GM10266 (cell line): ENCODE measurements around the gene HRK.

ENCODE experiments used
- DNase-seq: peaks from one replicate; pipeline ENCODE4 v3.0.0; 2012; ENCODE audit errors: extremely low spot score
- CTCF ChIP-seq: IDR thresholded peaks from 2 replicates; pipeline ENCODE4 v1.5.1; 2012; ENCODE audit warnings: mild to moderate bottlenecking, low read depth; ENCODE audit not compliant: control insufficient read depth, insufficient read depth; ENCODE audit errors: missing control alignments

The HRK gene

GRCh38 chr12:116887244-116887643 lies 6.0 kb upstream of the HRK start:
- DNase-seq: no peak
- TF ChIP-seq CTCF: no peak

- DNase-seq: no peak
- TF ChIP-seq CTCF: no peak
These were observed 4.2 kb upstream of the HRK start for GRCh38 chr12:116885491-116885890.

DNA sequence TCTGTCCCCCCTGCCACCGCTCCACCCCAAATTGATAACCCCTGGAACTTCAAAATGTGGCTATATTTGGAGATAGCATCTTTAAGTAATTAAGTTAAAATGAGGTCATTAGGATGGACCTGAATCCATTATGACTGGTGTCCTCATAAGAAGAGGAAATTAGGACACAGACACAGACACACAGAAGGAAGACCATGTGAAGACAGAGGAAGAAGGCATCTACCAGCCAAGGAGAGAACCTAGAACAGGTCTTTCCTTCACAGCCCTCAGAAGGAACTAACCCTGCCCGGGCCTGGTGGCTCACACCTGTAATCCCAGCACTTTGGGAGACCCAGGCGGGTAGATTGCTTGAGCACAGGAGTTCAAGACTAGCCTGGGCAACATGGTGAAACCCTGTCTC lies 3.6 kb upstream of the HRK start:
- no peak for DNase-seq
- TF ChIP-seq CTCF: no peak

DNA sequence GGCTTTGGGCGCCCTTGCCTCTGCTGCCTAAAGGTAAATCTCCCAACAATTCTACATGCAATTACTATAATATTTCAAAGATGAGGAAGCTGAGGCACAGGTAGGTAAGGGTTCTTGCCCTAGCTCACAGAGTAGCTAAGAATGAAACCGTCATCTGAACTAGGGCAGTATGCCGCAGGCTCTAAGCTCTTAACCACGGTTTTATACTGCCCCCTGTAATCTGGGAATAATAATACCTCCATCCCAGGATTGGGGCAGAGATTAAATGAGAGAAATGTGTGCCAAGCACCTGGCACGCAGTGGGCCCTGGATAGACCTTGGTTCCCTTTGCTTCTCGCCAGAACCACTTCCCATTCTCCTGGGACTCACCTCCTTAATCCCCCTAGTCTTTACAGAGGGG lies 1.5 kb upstream of the HRK start:
- DNase-seq: no peak
- peak; percentile 18 for TF ChIP-seq CTCF

GRCh38 chr12:116881877-116882507 lies 751 bp upstream of the HRK start:
- no peak for TF ChIP-seq CTCF
- DNase-seq: no peak

DNA sequence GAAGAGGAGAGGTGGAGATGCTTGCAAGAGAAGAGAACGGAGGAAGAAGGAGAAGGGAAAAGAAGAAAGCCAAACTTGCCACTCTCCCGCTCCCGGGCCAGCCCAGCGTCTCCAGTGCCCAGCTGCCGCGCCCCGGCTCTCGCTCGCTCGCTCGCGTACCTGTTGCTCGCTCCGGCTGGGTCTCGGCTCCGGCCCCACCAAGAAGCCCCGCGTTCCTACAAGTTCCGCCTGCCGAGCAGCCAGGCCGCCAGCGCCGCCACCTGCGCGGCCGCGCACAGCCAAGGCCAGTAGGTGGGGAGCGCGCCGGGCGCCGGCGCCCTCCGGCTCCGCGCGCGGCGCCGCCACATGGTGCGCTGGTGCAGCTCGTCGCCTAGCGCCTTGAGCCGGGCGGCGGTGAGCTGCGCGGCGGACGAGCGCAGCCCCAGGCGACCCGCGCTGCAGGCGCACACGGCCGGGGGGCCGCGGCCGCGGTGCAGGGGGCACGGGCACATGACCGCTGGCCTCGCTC lies 370 bp downstream of the HRK start:
- peak; percentile 25 for TF ChIP-seq CTCF
- DNase-seq: peak; percentile 79

GRCh38 chr12:116880213-116880816 lies 926 bp downstream of the HRK start:
- no peak for TF ChIP-seq CTCF
- peak; percentile 57 for DNase-seq
